IMR-90 (cell line): ENCODE measurements around the gene SUPT3H. TPM values are rescaled to one million over a fixed set of nuclear protein-coding genes. Genes with fewer than 3 reads are reported as not detected.

Experiments used
- ATAC-seq: fragments of 200-7000 bp; cut with Tn5 transposase; 2 replicates; pipeline ENCODE4 v1.9.1; 2020; ENCODE audit warnings: low read depth, mild to moderate bottlenecking, moderate library complexity
- BruUV-seq: library from RNA; stranded (reverse); fragments of 400-500 nt; replicated peaks from 2 replicates; lab custom pipeline; 2021; lab: Mats Ljungman, UMichigan
- CTCF ChIA-PET: fragments of 300-600 bp; formaldehyde crosslinking; extraction: SDS; loops from one replicate; lab custom pipeline; 2021; ENCODE audit warnings: antibody characterized with exemption; lab: Yijun Ruan, JAX
- POLR2A ChIA-PET: fragments of 300-600 bp; sonication (Branson Sonifier 250); formaldehyde crosslinking; loops from one replicate; lab custom pipeline; 2022; ENCODE audit warnings: antibody characterized with exemption; ENCODE audit not compliant: unreplicated experiment; lab: Charles Lee
- DNase-seq: peaks from one replicate; pipeline ENCODE4 v3.0.0; 2013
- H2AFZ ChIP-seq: replicated peaks from 2 replicates; pipeline ENCODE3; 2013; ENCODE audit warnings: low read length, mild to moderate bottlenecking; ENCODE audit not compliant: poor library complexity
- H2AK5ac ChIP-seq: 2 replicates; pipeline ENCODE4 v1.6.1; 2013; ENCODE audit warnings: low read depth, low read length, inconsistent platforms
- H2AK9ac ChIP-seq: replicated peaks from 2 replicates; pipeline ENCODE3; 2013; ENCODE audit warnings: mild to moderate bottlenecking, low read depth, low read length, moderate library complexity; ENCODE audit not compliant: poor library complexity
- H2BK120ac ChIP-seq: 2 replicates; pipeline ENCODE4 v1.6.1; 2013; ENCODE audit warnings: low read depth, low read length, inconsistent platforms
- H2BK15ac ChIP-seq: 3 replicates; pipeline ENCODE4 v1.6.1; 2013; ENCODE audit warnings: low read depth, low read length, inconsistent platforms
- H2BK20ac ChIP-seq: 2 replicates; pipeline ENCODE4 v1.6.1; 2013; ENCODE audit warnings: low read depth, mild to moderate bottlenecking, inconsistent platforms, low read length, moderate library complexity
- H2BK5ac ChIP-seq: 2 replicates; pipeline ENCODE4 v1.6.1; 2013; ENCODE audit warnings: mild to moderate bottlenecking, low read depth, low read length, inconsistent platforms; ENCODE audit not compliant: poor library complexity, severe bottlenecking
- H3K14ac ChIP-seq: replicated peaks from 2 replicates; pipeline ENCODE4 v1.6.1; 2013; ENCODE audit warnings: low read depth, low read length, inconsistent platforms
- H3K18ac ChIP-seq: 2 replicates; pipeline ENCODE4 v1.6.1; 2013; ENCODE audit warnings: low read depth, low read length, control low read depth
- H3K23ac ChIP-seq: 2 replicates; pipeline ENCODE4 v1.6.1; 2013; ENCODE audit warnings: low read depth, low read length, inconsistent platforms
- H3K27ac ChIP-seq: 2 replicates; pipeline ENCODE4 v1.5.1; 2013; ENCODE audit warnings: mild to moderate bottlenecking, control low read depth, low read length; ENCODE audit not compliant: insufficient read depth
- H3K27me3 ChIP-seq: 2 replicates; pipeline ENCODE4 v1.6.1; 2013; ENCODE audit warnings: low read length; ENCODE audit not compliant: control insufficient read depth, insufficient read depth
- H3K36me3 ChIP-seq: 2 replicates; pipeline ENCODE4 v1.6.1; 2013; ENCODE audit warnings: low read length, mixed read lengths; ENCODE audit not compliant: control insufficient read depth, insufficient read depth
- H3K4ac ChIP-seq: 2 replicates; pipeline ENCODE4 v1.6.1; 2013; ENCODE audit warnings: low read depth, low read length, inconsistent platforms
- H3K4me1 ChIP-seq: 2 replicates; pipeline ENCODE4 v1.6.1; 2013; ENCODE audit warnings: low read length, mixed read lengths; ENCODE audit not compliant: control insufficient read depth, insufficient read depth
- H3K4me2 ChIP-seq: 2 replicates; pipeline ENCODE4 v1.6.1; 2013; ENCODE audit warnings: low read depth, mild to moderate bottlenecking, control low read depth, low read length, moderate library complexity
- H3K4me3 ChIP-seq: 2 replicates; pipeline ENCODE4 v1.5.1; 2013; ENCODE audit warnings: low read depth, mild to moderate bottlenecking, control low read depth, low read length, moderate library complexity; ENCODE audit not compliant: insufficient read depth
- H3K56ac ChIP-seq: 2 replicates; pipeline ENCODE4 v1.6.1; 2013; ENCODE audit warnings: low read length, inconsistent platforms; ENCODE audit not compliant: insufficient read depth; ENCODE audit errors: extremely low read depth
- H3K79me1 ChIP-seq, 2 experiments: 2 replicates each; pipeline ENCODE4 v1.6.1; 2013; ENCODE audit warnings: low read length in 2 of 2, inconsistent platforms in 1 of 2, low read depth in 1 of 2
- H3K9ac ChIP-seq: 2 replicates; pipeline ENCODE4 v1.6.1; 2013; ENCODE audit warnings: low read depth, low read length, control low read depth
- H3K9me1 ChIP-seq: 2 replicates; pipeline ENCODE4 v1.6.1; 2013; ENCODE audit warnings: low read length, inconsistent platforms; ENCODE audit not compliant: insufficient read depth
- H3K9me3 ChIP-seq: 2 replicates; pipeline ENCODE4 v1.6.1; 2013; ENCODE audit warnings: low read length; ENCODE audit not compliant: control insufficient read depth, insufficient read depth
- H4K20me1 ChIP-seq: 2 replicates; pipeline ENCODE4 v1.6.1; 2013; ENCODE audit warnings: low read length, inconsistent platforms; ENCODE audit not compliant: insufficient read depth
- H4K5ac ChIP-seq: 2 replicates; pipeline ENCODE4 v1.6.1; 2013; ENCODE audit warnings: mild to moderate bottlenecking, low read depth, low read length, control low read depth
- H4K8ac ChIP-seq, 2 experiments: 2 replicates each; pipeline ENCODE4 v1.6.1; 2013; ENCODE audit warnings: low read depth in 2 of 2, low read length in 2 of 2, control low read depth in 1 of 2, inconsistent platforms in 1 of 2
- H4K91ac ChIP-seq: 2 replicates; pipeline ENCODE4 v1.6.1; 2013; ENCODE audit warnings: low read depth, low read length, inconsistent platforms; ENCODE audit not compliant: insufficient read depth
- BHLHE40 ChIP-seq: fragments of 150-350 bp; IDR thresholded peaks from 2 replicates; pipeline ENCODE4 v1.6.1; 2016; ENCODE audit warnings: mild to moderate bottlenecking, low read depth, low read length
- CEBPB ChIP-seq: IDR thresholded peaks from 2 replicates; pipeline ENCODE4 v1.6.1; 2012; ENCODE audit warnings: low read depth, low read length, improper control_type of control experiment
- CHD1 ChIP-seq: IDR thresholded peaks from 2 replicates; pipeline ENCODE4 v1.6.1; 2012; ENCODE audit warnings: low read depth, low read length, improper control_type of control experiment
- CTCF ChIP-seq: conservative IDR thresholded peaks from 2 replicates; pipeline ENCODE4 v1.5.1; 2012; ENCODE audit warnings: mild to moderate bottlenecking, low read depth, low read length, improper control_type of control experiment
- ELK1 ChIP-seq: fragments of 150-350 bp; IDR thresholded peaks from 2 replicates; pipeline ENCODE4 v1.6.1; 2016; ENCODE audit warnings: low read depth, mild to moderate bottlenecking, low read length, moderate library complexity, borderline replicate concordance
- MAFK ChIP-seq: IDR thresholded peaks from 2 replicates; pipeline ENCODE4 v1.6.1; 2012; ENCODE audit warnings: low read depth, low read length, improper control_type of control experiment
- MAZ ChIP-seq: IDR thresholded peaks from 2 replicates; pipeline ENCODE4 v1.6.1; 2012; ENCODE audit warnings: low read depth, mild to moderate bottlenecking, low read length, improper control_type of control experiment, moderate library complexity, borderline replicate concordance
- MXI1 ChIP-seq: IDR thresholded peaks from 2 replicates; pipeline ENCODE4 v1.6.1; 2012; ENCODE audit warnings: low read depth, mild to moderate bottlenecking, low read length, moderate library complexity, borderline replicate concordance
- RAD21 ChIP-seq: IDR thresholded peaks from 2 replicates; pipeline ENCODE4 v1.6.1; 2012; ENCODE audit warnings: low read length, improper control_type of control experiment
- RCOR1 ChIP-seq: IDR thresholded peaks from 2 replicates; pipeline ENCODE4 v1.6.1; 2012; ENCODE audit warnings: mild to moderate bottlenecking, low read length, improper control_type of control experiment; ENCODE audit not compliant: insufficient replicate concordance
- RFX5 ChIP-seq: IDR thresholded peaks from 2 replicates; pipeline ENCODE4 v1.8.0; 2012; ENCODE audit warnings: low read depth, mild to moderate bottlenecking, low read length, moderate library complexity
- dilution Hi-C: fragments of 300-500 bp; cut with HindIII; formaldehyde crosslinking; loops from one replicate; pipeline ENCODE4 v1.14.3; 2018; ENCODE audit warnings: low sequenced_read_pairs; ENCODE audit not compliant: unreplicated experiment
- in situ Hi-C: fragments of 300-500 bp; cut with MboI; formaldehyde crosslinking; loops from 3 replicates; pipeline ENCODE4 v1.14.3; 2019; ENCODE audit warnings: low sequenced_read_pairs, inconsistent platforms, mixed read lengths
- intact Hi-C: fragments of 100-400 bp; cut with micrococcal nuclease; formaldehyde crosslinking; loops from 2 replicates; pipeline ENCODE4 v1.10.0; 2022
- polyA plus RNA-seq, 3 experiments: library from polyadenylated mRNA; depleted of rRNA; stranded (reverse); fragments of >200 nt; gene quantifications; 2 replicates each; pipeline ENCODE4 v1.2.3, GENCODE V29; 2012; ENCODE audit warnings: low replicate concordance in 1 of 3
- total RNA-seq: library from RNA; depleted of rRNA; stranded (reverse); fragments of >200 nt; gene quantifications from 2 replicates; pipeline ENCODE4 v1.2.3, GENCODE V29; 2012

Gene SUPT3H
- total and polyA plus RNA-seq, 2 of the 4 experiments (the other 2 are of a cell fraction), result 4.5 to 5.0 TPM

GRCh38 chr6:45200510-45200909 is 177.2 kb downstream of the SUPT3H start:
- BruUV-seq, result no TSS peak

More at GRCh38 chr6:45200510-45200909, 177.2 kb downstream of the SUPT3H start:
- Histone ChIP-seq H3K27ac (no peak overlapping the region), H3K56ac (no peak overlapping the region), H3K9ac (no peak overlapping the region), H2BK5ac (no peak overlapping the region), H3K4me3 (no peak overlapping the region), H4K8ac (no peak overlapping the region), H2AK9ac (no peak overlapping the region), H2AK5ac (no peak overlapping the region), H2BK15ac (no peak overlapping the region), H3K36me3 (no peaks in the 10 kb centered on the region), H2AFZ (no peak overlapping the region), H2BK20ac (no peak overlapping the region), H4K5ac (no peak overlapping the region), H3K14ac (no peak overlapping the region), H4K91ac (no peak overlapping the region), H3K18ac (no peak overlapping the region), H3K27me3 (no peaks in the 10 kb centered on the region), H3K9me1 (no peaks in the 10 kb centered on the region), H3K4me2 (no peak overlapping the region), H3K4ac (no peak overlapping the region), H2BK120ac (no peak overlapping the region), H3K4me1 (no peaks in the 10 kb centered on the region), H3K23ac (no peak overlapping the region), H3K79me1 (no peaks in the 10 kb centered on the region), H3K9me3 (no peaks in the 10 kb centered on the region), H4K20me1 (no peaks in the 10 kb centered on the region)
- in situ Hi-C loops (no loop called here), intact Hi-C loops (no loop called here), dilution Hi-C loops (no loop called here)
- DNase-seq, result no peak
- ChIA-PET CTCF (no interaction called here), POLR2A (no interaction called here)
- TF ChIP-seq ELK1 (no peak), RCOR1 (no peak), MAFK (no peak), RAD21 (no peak), CHD1 (no peak), CTCF (no peak), BHLHE40 (no peak), MAZ (no peak), MXI1 (no peak), CEBPB (no peak), RFX5 (no peak)
- ATAC-seq, result no peak
